HG03378 (cell line): Measurements from ENCODE around the gene ANXA10.

Experiments
- ATAC-seq: cut with Tn5 transposase; IDR thresholded peaks from one replicate; pipeline ENCODE4 v1.9.1; 2021; ENCODE audit warnings: mild to moderate bottlenecking, moderate library complexity; ENCODE audit not compliant: unreplicated experiment

ANXA10 gene

GRCh38 chr4:168220893-168221292 lies 128.6 kb downstream of the ANXA10 start:
- ATAC-seq: no peak

DNA sequence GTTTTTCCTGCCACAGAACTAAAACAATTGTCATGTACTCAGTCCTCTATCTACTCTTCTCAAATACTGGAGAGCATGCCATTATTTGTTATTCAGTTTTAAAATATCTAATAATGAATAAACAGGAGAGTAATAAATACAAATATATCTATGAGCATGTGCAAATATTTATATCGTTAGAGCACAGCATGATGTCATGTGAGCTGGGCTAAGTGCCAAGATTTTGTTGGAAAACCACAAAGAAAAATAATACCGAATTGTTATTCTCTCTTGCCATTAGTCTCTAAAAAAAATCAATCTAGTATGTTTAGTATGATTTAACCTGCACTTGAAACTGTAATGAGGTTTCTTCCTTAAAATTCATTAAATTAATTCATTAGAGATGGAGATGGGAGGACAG lies 129.0 kb downstream of the ANXA10 start:
- ATAC-seq: no peak
